Adrenal gland (tissue), 12 donors: Measurements from ENCODE around the gene DSE. TPM values are rescaled to one million over a fixed set of nuclear protein-coding genes. Genes with fewer than 3 reads are reported as not detected.

Experiments
- DNase-seq, 7 donors: peaks; one replicate each; pipeline ENCODE4 v3.0.0-alpha.2; 2019 to 2020
- H3K27ac ChIP-seq, 5 donors: fragments of 200-600 bp; sonication (generic) in 4 of 5; 1 replicate in 3 of 5; 2 replicates in 2 of 5; pipeline versions ENCODE4 v1.5.1 to v1.8.0; 2016 to 2020; ENCODE audit warnings: mild to moderate bottlenecking in 1 of 5
- H3K27me3 ChIP-seq: fragments of 200-600 bp; 2 replicates; pipeline ENCODE4 v1.8.0; 2021
- H3K36me3 ChIP-seq, 2 donors: fragments of 200-600 bp; replicated peaks in 1 of 2; 1 replicate in 1 of 2; 2 replicates in 1 of 2; pipeline versions ENCODE4 v1.5.1 to v1.8.0; 2018 to 2022
- H3K4me1 ChIP-seq, 2 donors: fragments of 200-600 bp; replicated peaks in 1 of 2; 1 replicate in 1 of 2; 2 replicates in 1 of 2; pipeline versions ENCODE4 v1.5.1 to v1.8.0; 2018 to 2021
- H3K4me3 ChIP-seq, 4 donors: fragments of 200-600 bp; sonication (generic) in 3 of 4; one replicate each; pipeline ENCODE4 v1.5.1; 2016 to 2018
- H3K9me3 ChIP-seq, 3 donors: fragments of 200-600 bp; sonication (generic) in 1 of 3; replicated peaks in 1 of 3; 1 replicate in 2 of 3; 2 replicates in 1 of 3; pipeline versions ENCODE4 v1.5.1 to v1.8.0; 2016 to 2021
- CTCF ChIP-seq, 6 experiments: fragments of 450-650 bp in 4 of 6; fragments of 200-600 bp in 2 of 6; sonication (generic) in 1 of 6; IDR thresholded peaks; 1 replicate in 5 of 6; 2 replicates in 1 of 6; pipeline versions ENCODE4 v1.5.1 to v1.8.0; 2016 to 2021; ENCODE audit warnings: antibody characterized with exemption in 6 of 6, mild to moderate bottlenecking in 2 of 6, moderate library complexity in 1 of 6
- POLR2A ChIP-seq, 2 donors: fragments of 450-650 bp; IDR thresholded peaks; one replicate each; pipeline ENCODE4 v1.6.1; 2017; ENCODE audit warnings: antibody characterized with exemption in 2 of 2, mild to moderate bottlenecking in 2 of 2, moderate library complexity in 1 of 2
- WGBS, 4 donors: extraction: QIAGEN DNeasy Blood & Tissue Kit in 2 of 4; methylation state at CpG; one replicate each; pipeline versions ENCODE4 v1.1.5 to v1.1.7; 2013 to 2017; 5-methylcytosine and 5-hydroxymethylcytosine counted together
- intact Hi-C, 2 donors: fragments of 100-400 bp; cut with DNase I; formaldehyde crosslinking; loops; one replicate each; pipeline versions ENCODE4 v1.14.1 to v1.15.0; 2022 to 2023
- polyA plus RNA-seq, 3 donors: library from polyadenylated mRNA; stranded (reverse); fragments of 200-250 nt in 2 of 3; fragments of 350-450 nt in 1 of 3; fragmentation: Illumina TruSeq in 1 of 3; extraction: RNeasy Lipid Tissue Mini Kit (QIAGEN cat#74804) in 1 of 3; gene quantifications; one replicate each; pipeline ENCODE4 v1.2.3, GENCODE V29; 2013 to 2014
- total RNA-seq, 9 donors: library from RNA; depleted of rRNA in 4 of 9; stranded (reverse); fragments of >200 nt in 4 of 9; fragments of 120-200 nt in 1 of 9; fragmentation: NEBNext Ultra II Directional in 1 of 9; extraction: Animal tissue kit (Norgen Biotek cat#: 25700) in 1 of 9; gene quantifications; one replicate each; pipeline versions ENCODE4 v1.1.0 to v1.2.4, GENCODE V29; 2013 to 2023
- donor health status: healthy with polysubstance abuse.
- donor health status: Bipolar disorder and iron deficiency.
- donor health status: DM: yes; HTN: yes; CAD: no.
- donor health status: DM: no; HTN: no; CAD: no.
- donor health status: DM: no; HTN: no; CAD: no.
- donor health status: DM: yes; HTN: yes; CAD: no.

Gene DSE
- total and polyA plus RNA-seq, 12 donors: 7.7 to 67.4 (median 35.0) TPM

GRCh38 chr6:116461331-116461931 lies 90.7 kb downstream of the DSE start, which contains the start of gene CALHM6:
Gene CALHM6 (plus strand): TSS chr6:116461375. CDS start chr6:116461930, 555 bp downstream.
- Histone ChIP-seq H3K36me3 (no peaks in the 10 kb centered on the region), H3K4me3 (peak within 1 kb of the TSS in 3 of 4 donors; percentile 21 to 59 (median 46)), H3K27ac (peak within 1 kb of the TSS in 4 of 5 donors; percentile 28 to 70 (median 47)), H3K4me1 (peaks cover 7 to 11% of the 10 kb centered on the region in 2 donors), H3K9me3 (no peaks in the 10 kb centered on the region), H3K27me3 (no peaks in the 10 kb centered on the region)
- 34 to 47% (median 41%) methylated on average over 13 of the region's 13 CpGs for WGBS, 4 donors
- TF ChIP-seq CTCF (IDR thresholded peaks at IDR 0.05) (no peak), POLR2A (IDR thresholded peaks at IDR 0.05) (no peak)
- intact Hi-C loops: no loop called here
- DNase-seq: no peak

- peaks cover 7 to 9% of the 10 kb centered on the region in 2 donors for H3K4me1 ChIP-seq
- H3K36me3 ChIP-seq: no peaks in the 10 kb centered on the region
- no peaks in the 10 kb centered on the region for H3K27me3 ChIP-seq
- H3K4me3 ChIP-seq: peak overlapping the region in 3 of 4 donors; percentile 21 to 59 (median 46)
- no peak for TF ChIP-seq POLR2A (IDR thresholded peaks at IDR 0.05)
- TF ChIP-seq CTCF (IDR thresholded peaks at IDR 0.05): no peak
- intact Hi-C loops: no loop called here
- peak; percentile 28 to 60 (median 47) for DNase-seq
- WGBS, 4 donors: 10 to 28% (median 16%) methylated on average over 30 to 84 of the region's 84 CpGs
- no peaks in the 10 kb centered on the region for H3K9me3 ChIP-seq
- peak overlapping the region in 4 of 5 donors; percentile 28 to 70 (median 47) for H3K27ac ChIP-seq
These were observed 91.5 kb downstream of the DSE start for GRCh38 chr6:116461932-116462885.

- H3K36me3 ChIP-seq: no peaks in the 10 kb centered on the region
- WGBS, 4 donors: 80 to 92% (median 89%) methylated on average over 4 of the region's 4 CpGs
- H3K4me3 ChIP-seq: no peak overlapping the region
- intact Hi-C loops: no loop called here
- H3K9me3 ChIP-seq: no peaks in the 10 kb centered on the region
- no peaks in the 10 kb centered on the region for H3K27me3 ChIP-seq
- H3K4me1 ChIP-seq: peaks cover 7 to 9% of the 10 kb centered on the region in 2 donors
- DNase-seq: no peak
- TF ChIP-seq CTCF (IDR thresholded peaks at IDR 0.05) (no peak), POLR2A (IDR thresholded peaks at IDR 0.05) (no peak)
- H3K27ac ChIP-seq: no peak overlapping the region
These were observed 92.6 kb downstream of the DSE start for GRCh38 chr6:116463301-116463700.

GRCh38 chr6:116465246-116465645 lies 94.5 kb downstream of the DSE start:
- intact Hi-C loops: no loop called here
- Histone ChIP-seq H3K27ac (peak overlapping the region in 2 of 5 donors; percentile 18 to 40), H3K4me3 (no peak overlapping the region), H3K9me3 (no peaks in the 10 kb centered on the region), H3K4me1 (peaks cover 7 to 9% of the 10 kb centered on the region in 2 donors), H3K36me3 (no peaks in the 10 kb centered on the region), H3K27me3 (no peaks in the 10 kb centered on the region)
- 54 to 67% (median 61%) methylated on average over 5 of the region's 5 CpGs for WGBS, 4 donors
- peak in 6 of 7 donors; percentile 20 to 64 (median 36) for DNase-seq
- TF ChIP-seq POLR2A (IDR thresholded peaks at IDR 0.05) (no peak), CTCF (IDR thresholded peaks at IDR 0.05) (no peak)
